ENCODE results near the gene KLHL17.

DNA sequence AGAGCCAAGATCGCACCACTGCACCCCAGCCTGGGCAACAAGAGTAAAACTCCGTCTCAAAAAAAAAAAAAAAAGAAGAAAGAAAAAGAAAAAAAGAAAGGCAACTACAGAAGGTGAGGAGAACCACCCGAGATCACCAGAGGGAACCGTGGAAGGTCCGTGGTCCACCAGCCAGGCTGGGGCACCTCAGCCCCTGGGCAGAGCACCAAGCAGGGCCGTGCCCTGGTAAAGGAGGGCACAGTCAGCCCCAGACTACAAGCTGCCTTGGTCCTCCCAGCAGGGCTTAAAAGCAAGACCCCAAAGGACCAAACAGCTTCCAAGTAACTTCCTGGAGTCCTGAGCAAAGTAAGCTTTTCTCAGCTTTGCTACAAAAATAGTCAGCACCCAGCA lies 45.5 kb upstream of the KLHL17 start:
- TF ChIP-seq POLR2A (IDR thresholded peaks at IDR 0.05) = no peak
- TF ChIP-seq, protein P1, sequence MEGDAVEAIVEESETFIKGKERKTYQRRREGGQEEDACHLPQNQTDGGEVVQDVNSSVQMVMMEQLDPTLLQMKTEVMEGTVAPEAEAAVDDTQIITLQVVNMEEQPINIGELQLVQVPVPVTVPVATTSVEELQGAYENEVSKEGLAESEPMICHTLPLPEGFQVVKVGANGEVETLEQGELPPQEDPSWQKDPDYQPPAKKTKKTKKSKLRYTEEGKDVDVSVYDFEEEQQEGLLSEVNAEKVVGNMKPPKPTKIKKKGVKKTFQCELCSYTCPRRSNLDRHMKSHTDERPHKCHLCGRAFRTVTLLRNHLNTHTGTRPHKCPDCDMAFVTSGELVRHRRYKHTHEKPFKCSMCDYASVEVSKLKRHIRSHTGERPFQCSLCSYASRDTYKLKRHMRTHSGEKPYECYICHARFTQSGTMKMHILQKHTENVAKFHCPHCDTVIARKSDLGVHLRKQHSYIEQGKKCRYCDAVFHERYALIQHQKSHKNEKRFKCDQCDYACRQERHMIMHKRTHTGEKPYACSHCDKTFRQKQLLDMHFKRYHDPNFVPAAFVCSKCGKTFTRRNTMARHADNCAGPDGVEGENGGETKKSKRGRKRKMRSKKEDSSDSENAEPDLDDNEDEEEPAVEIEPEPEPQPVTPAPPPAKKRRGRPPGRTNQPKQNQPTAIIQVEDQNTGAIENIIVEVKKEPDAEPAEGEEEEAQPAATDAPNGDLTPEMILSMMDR (IDR thresholded peaks at IDR 0.05) = no peak
